SKM-1 (cell line): ENCODE measurements around the gene RSBN1.
"Not testable (repeated sequence)": the region's sequence is repeated elsewhere in the genome, so short reads cannot be mapped to it uniquely, and the experiment has no call there.

Source experiments
- DNase-seq: peaks from one replicate; lab custom pipeline; 2025; ENCODE audit not compliant: unreplicated experiment; lab: John Stamatoyannopoulos, UW

RSBN1 gene

GRCh38 chr1:113783254-113784103 is 28.8 kb downstream of the RSBN1 start:
- DNase-seq = peak; percentile 92

GRCh38 chr1:113782406-113782805 is 29.9 kb downstream of the RSBN1 start:
- no peak for DNase-seq

GRCh38 chr1:113780374-113781146 is 31.7 kb downstream of the RSBN1 start:
- DNase-seq = no peak

GRCh38 chr1:113779542-113779941 is 32.7 kb downstream of the RSBN1 start:
- no peak for DNase-seq

GRCh38 chr1:113777561-113777960 is 34.7 kb downstream of the RSBN1 start:
- no peak for DNase-seq

GRCh38 chr1:113770031-113770430 is 42.2 kb downstream of the RSBN1 start:
- DNase-seq = no peak

- DNase-seq = no peak
Measured at GRCh38 chr1:113769601-113769970, 42.7 kb downstream of the RSBN1 start.

GRCh38 chr1:113768916-113769600 is 43.2 kb downstream of the RSBN1 start:
- DNase-seq = no peak

- DNase-seq = no peak
Measured at GRCh38 chr1:113765306-113766230, 46.7 kb downstream of the RSBN1 start.

- no peak for DNase-seq
Measured at GRCh38 chr1:113763661-113764060, 48.6 kb downstream of the RSBN1 start.

GRCh38 chr1:113761937-113762336 is 50.3 kb downstream of the RSBN1 start:
- DNase-seq = no peak

GRCh38 chr1:113760102-113761080 is 51.9 kb downstream of the RSBN1 start:
- no peak for DNase-seq

- DNase-seq = peak; percentile 65
Measured at GRCh38 chr1:113759333-113760101, 52.8 kb downstream of the RSBN1 start, which contains the start of gene PHTF1. PHTF1 (minus strand) TSS chr1:113759486; CDS start chr1:113758703, 783 bp downstream.

GRCh38 chr1:113758631-113759332 is 53.5 kb downstream of the RSBN1 start:
- DNase-seq = no peak

GRCh38 chr1:113756461-113756860 is 55.8 kb downstream of the RSBN1 start:
- no peak for DNase-seq

GRCh38 chr1:113753333-113753732 is 58.9 kb downstream of the RSBN1 start:
- not testable (repeated sequence) for DNase-seq

- DNase-seq = no peak
Measured at GRCh38 chr1:113751516-113751915, 60.8 kb downstream of the RSBN1 start.

- no peak for DNase-seq
Measured at GRCh38 chr1:113751114-113751513, 61.2 kb downstream of the RSBN1 start.
